Stomach (tissue), 4 donors: Measurements from ENCODE around the gene PRKCA.

ENCODE experiments used
- CTCF ChIP-seq, 7 experiments: fragments of 450-650 bp in 4 of 7; fragments of 200-600 bp in 3 of 7; sonication (generic) in 3 of 7; IDR thresholded peaks; one replicate each; pipeline ENCODE4 v1.5.1; 2016 to 2019; ENCODE audit warnings: antibody characterized with exemption in 7 of 7, control low read depth in 2 of 7, mild to moderate bottlenecking in 1 of 7
- EP300 ChIP-seq: sonication (generic); formaldehyde crosslinking; IDR thresholded peaks from one replicate; pipeline ENCODE4 v1.6.1; 2017; ENCODE audit warnings: antibody characterized with exemption
- POLR2A ChIP-seq, 4 donors: fragments of 450-650 bp; IDR thresholded peaks; one replicate each; pipeline ENCODE4 v1.6.1; 2016; ENCODE audit warnings: antibody characterized with exemption in 4 of 4, control low read depth in 2 of 4, mild to moderate bottlenecking in 1 of 4, moderate library complexity in 1 of 4

- TF ChIP-seq CTCF (IDR thresholded peaks at IDR 0.05): no peak
- TF ChIP-seq POLR2A (IDR thresholded peaks at IDR 0.05): no peak
- no peak for TF ChIP-seq EP300
Measured at GRCh38 chr17:66302761-66303626, 581 bp downstream of the PRKCA start.
